MM.1S (cell line): ENCODE measurements around the gene RTN4RL2.

Source experiments
- DNase-seq: peaks from one replicate; pipeline ENCODE4 v3.0.0-alpha.2; 2015
- H2AFZ ChIP-seq: fragments of 300-600 bp; sonication (generic); 2 replicates; pipeline ENCODE4 v1.6.0; 2016; ENCODE audit warnings: antibody characterized with exemption, low read length
- H3F3A ChIP-seq: fragments of 300-600 bp; sonication (generic); 2 replicates; pipeline ENCODE4 v1.6.1; 2016; ENCODE audit warnings: mild to moderate bottlenecking, antibody characterized with exemption, low read length, moderate library complexity, mixed read lengths; ENCODE audit not compliant: insufficient read depth
- H3K27ac ChIP-seq: fragments of 300-600 bp; sonication (generic); 2 replicates; pipeline ENCODE4 v1.5.1; 2016; ENCODE audit warnings: mild to moderate bottlenecking, low read length
- H3K27me3 ChIP-seq: fragments of 300-600 bp; sonication (generic); replicated peaks from 2 replicates; pipeline ENCODE4 v1.6.0; 2016; ENCODE audit warnings: low read length; ENCODE audit not compliant: insufficient read depth
- H3K36me3 ChIP-seq: fragments of 300-600 bp; sonication (generic); replicated peaks from 2 replicates; pipeline ENCODE4 v1.6.1; 2016; ENCODE audit warnings: mild to moderate bottlenecking, low read length, mixed read lengths; ENCODE audit not compliant: insufficient read depth
- H3K4me1 ChIP-seq: fragments of 300-600 bp; sonication (generic); 2 replicates; pipeline ENCODE4 v1.6.1; 2016; ENCODE audit warnings: low read length, mixed read lengths
- H3K4me2 ChIP-seq: fragments of 300-600 bp; sonication (generic); 2 replicates; pipeline ENCODE4 v1.6.0; 2016; ENCODE audit warnings: low read depth, low read length
- H3K4me3 ChIP-seq: fragments of 300-600 bp; sonication (generic); 2 replicates; pipeline ENCODE4 v1.5.1; 2016; ENCODE audit warnings: low read length, mixed read lengths
- H3K79me2 ChIP-seq: fragments of 300-600 bp; sonication (generic); 2 replicates; pipeline ENCODE4 v1.6.1; 2016; ENCODE audit warnings: mixed run types, low read length, mixed read lengths
- H3K9ac ChIP-seq: fragments of 300-600 bp; sonication (generic); 2 replicates; pipeline ENCODE4 v1.6.1; 2016; ENCODE audit warnings: low read length, mixed read lengths
- H3K9me2 ChIP-seq: fragments of 300-600 bp; sonication (generic); replicated peaks from 2 replicates; pipeline ENCODE4 v1.6.1; 2016; ENCODE audit warnings: mild to moderate bottlenecking, low read length, mixed read lengths; ENCODE audit not compliant: insufficient read depth
- H3K9me3 ChIP-seq: fragments of 300-600 bp; sonication (generic); replicated peaks from 2 replicates; pipeline ENCODE4 v1.6.1; 2016; ENCODE audit warnings: mild to moderate bottlenecking, low read length, mixed read lengths; ENCODE audit not compliant: insufficient read depth
- H4K20me1 ChIP-seq: fragments of 300-600 bp; sonication (generic); 2 replicates; pipeline ENCODE4 v1.6.1; 2016; ENCODE audit warnings: mild to moderate bottlenecking, low read length, moderate library complexity, mixed read lengths; ENCODE audit not compliant: insufficient read depth
- CTCF ChIP-seq: fragments of 300-600 bp; sonication (generic); IDR thresholded peaks from 2 replicates; pipeline ENCODE4 v1.5.1; 2016; ENCODE audit warnings: antibody characterized with exemption, low read length, mixed read lengths
- EZH2 ChIP-seq: fragments of 300-600 bp; sonication (generic); optimal IDR thresholded peaks from 2 replicates; pipeline ENCODE3; 2017; ENCODE audit warnings: low read depth, mild to moderate bottlenecking, antibody characterized with exemption, low read length, mixed read lengths
- EZH2phosphoT487 ChIP-seq: fragments of 300-600 bp; sonication (generic); IDR thresholded peaks from 2 replicates; pipeline ENCODE4 v1.6.1; 2018; ENCODE audit warnings: antibody characterized with exemption, low read length

Gene RTN4RL2

GRCh38 chr11:57487920-57488659 lies 27.8 kb downstream of the RTN4RL2 start:
- no peaks in the 10 kb centered on the region for H3K9me3 ChIP-seq
- no peaks in the 10 kb centered on the region for H3K9me2 ChIP-seq
- H3K9ac ChIP-seq, result no peak overlapping the region
- H3K79me2 ChIP-seq, result no peaks in the 10 kb centered on the region
- H3K4me1 ChIP-seq, result peaks cover 22% of the 10 kb centered on the region
- H3K4me2 ChIP-seq, result no peak overlapping the region
- DNase-seq, result no peak
- no peaks in the 10 kb centered on the region for H4K20me1 ChIP-seq
- H2AFZ ChIP-seq, result no peak overlapping the region
- no peak overlapping the region for H3K4me3 ChIP-seq
- TF ChIP-seq CTCF (no peak), EZH2 (no peak), EZH2phosphoT487 (no peak)
- no peaks in the 10 kb centered on the region for H3F3A ChIP-seq
- no peaks in the 10 kb centered on the region for H3K27me3 ChIP-seq
- no peaks in the 10 kb centered on the region for H3K36me3 ChIP-seq
- H3K27ac ChIP-seq, result no peak overlapping the region

GRCh38 chr11:57490456-57491248 lies 30.3 kb downstream of the RTN4RL2 start:
- H3K79me2 ChIP-seq, result no peaks in the 10 kb centered on the region
- TF ChIP-seq CTCF (no peak), EZH2 (no peak), EZH2phosphoT487 (no peak)
- no peak overlapping the region for H3K27ac ChIP-seq

GRCh38 chr11:57491371-57492061 lies 31.2 kb downstream of the RTN4RL2 start:
- Histone ChIP-seq H4K20me1 (no peaks in the 10 kb centered on the region), H3K4me3 (no peak overlapping the region), H3K4me2 (no peak overlapping the region), H3K36me3 (no peaks in the 10 kb centered on the region), H3K79me2 (no peaks in the 10 kb centered on the region), H3F3A (no peaks in the 10 kb centered on the region), H3K9ac (no peak overlapping the region), H3K4me1 (peaks cover 20% of the 10 kb centered on the region; the same call in 1 of the 2 replicates), H3K9me2 (no peaks in the 10 kb centered on the region), H3K27me3 (no peaks in the 10 kb centered on the region), H3K27ac (no peak overlapping the region), H3K9me3 (no peaks in the 10 kb centered on the region), H2AFZ (no peak overlapping the region)
- TF ChIP-seq CTCF, result peak; percentile 73
- TF ChIP-seq EZH2phosphoT487, result no peak
- DNase-seq, result no peak

More at GRCh38 chr11:57490456-57491248, 30.3 kb downstream of the RTN4RL2 start:
- H3K4me1 ChIP-seq, result peaks cover 20% of the 10 kb centered on the region; the same call in 1 of the 2 replicates
- H2AFZ ChIP-seq, result no peak overlapping the region
- H3K9me3 ChIP-seq, result no peaks in the 10 kb centered on the region
- H3K4me2 ChIP-seq, result no peak overlapping the region
- H3K9ac ChIP-seq, result no peak overlapping the region
- H3K36me3 ChIP-seq, result no peaks in the 10 kb centered on the region
- H3K4me3 ChIP-seq, result no peak overlapping the region
- H3K27me3 ChIP-seq, result no peaks in the 10 kb centered on the region
- H3F3A ChIP-seq, result no peaks in the 10 kb centered on the region
- no peaks in the 10 kb centered on the region for H3K9me2 ChIP-seq
- DNase-seq, result no peak
- H4K20me1 ChIP-seq, result no peaks in the 10 kb centered on the region
